ENCODE measurements around the gene UBL4A.
A peak's percentile ranks its signal among the peaks of the same experiment; 100 is the strongest.

Gene UBL4A

DNA sequence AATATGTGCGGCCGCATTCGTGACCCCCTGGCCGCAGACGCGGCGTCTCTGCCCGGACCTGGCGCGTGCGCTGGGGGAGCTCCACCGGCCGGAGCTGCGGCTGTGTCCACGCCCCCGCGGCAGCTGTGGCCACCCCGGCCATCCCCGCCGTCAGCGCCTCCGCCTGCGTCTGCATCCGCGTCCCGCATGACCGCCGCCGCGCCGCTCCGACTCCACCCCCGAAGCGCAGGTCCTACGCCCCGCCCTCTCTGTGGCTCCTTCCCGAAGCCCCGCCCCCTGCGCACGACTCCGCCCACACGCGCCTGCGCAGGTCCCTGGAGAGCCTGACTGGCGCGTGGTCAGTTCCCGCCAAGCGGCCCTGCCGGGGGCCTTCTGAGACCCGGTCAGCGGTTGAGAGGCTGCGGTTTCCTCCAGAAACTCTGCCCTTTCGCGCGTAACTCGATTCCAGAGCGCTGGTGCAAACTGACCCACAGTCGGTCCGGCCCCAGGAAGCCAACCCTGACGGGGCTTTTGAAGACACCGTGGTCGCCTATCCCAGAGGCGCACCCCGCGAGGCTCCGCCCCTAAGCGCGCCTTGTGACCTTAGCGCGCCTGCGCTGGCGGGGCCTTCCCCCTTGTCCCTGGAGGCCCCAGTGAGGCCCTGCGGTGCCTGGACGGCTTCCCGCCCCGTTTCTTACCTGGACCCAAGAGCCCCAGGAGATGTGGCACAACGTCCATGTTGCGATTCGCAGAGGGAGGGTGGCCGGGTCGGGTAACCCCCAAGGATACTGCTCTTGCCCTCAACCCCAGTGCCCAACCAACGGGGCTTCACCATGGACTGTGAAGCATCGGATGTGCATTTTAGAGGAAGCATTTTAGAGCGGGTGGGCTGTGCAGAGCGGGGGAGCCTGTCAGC, 7.4 kb downstream of the UBL4A start, which contains the start of gene LAGE3:
Gene LAGE3, minus strand, starts transcription at position 554 of the 895 bp plus-strand sequence. Its CDS starts 366 bp downstream, at position 188.
- Histone ChIP-seq H3K27ac (peak within 1 kb of the TSS; percentile 81), H3K4me3 (peak within 1 kb of the TSS; percentile 55 to 62), H3K36me3 (peaks cover 0 to 8% (median 0%) of the 10 kb centered on the region in 3 donors), H3K9me3 (no peaks in the 10 kb centered on the region), H3K4me1 (peaks cover 0 to 9% (median 4%) of the 10 kb centered on the region in 4 donors), H3K27me3 (no peaks in the 10 kb centered on the region)
- intact Hi-C loops (cut with DNase I; ENCODE audit: low total_unique reads): no loop called here
- no peak for TF ChIP-seq CTCF (IDR thresholded peaks at IDR 0.05)
- DNase-seq: peak; percentile 87 to 95

- no peak for TF ChIP-seq CTCF (IDR thresholded peaks at IDR 0.05)
- Histone ChIP-seq H3K4me3 (peak overlapping the region; percentile 55 to 62), H3K27ac (peak overlapping the region; percentile 81), H3K27me3 (no peaks in the 10 kb centered on the region), H3K4me1 (peaks cover 0 to 9% (median 4%) of the 10 kb centered on the region in 4 donors), H3K36me3 (peaks cover 0 to 11% (median under 1%) of the 10 kb centered on the region in 3 donors), H3K9me3 (no peaks in the 10 kb centered on the region)
- no peak for DNase-seq
- intact Hi-C loops (cut with DNase I; ENCODE audit: low total_unique reads): no loop called here
Measured at GRCh38 chrX:154477891-154478477, 8.4 kb downstream of the UBL4A start.

DNA sequence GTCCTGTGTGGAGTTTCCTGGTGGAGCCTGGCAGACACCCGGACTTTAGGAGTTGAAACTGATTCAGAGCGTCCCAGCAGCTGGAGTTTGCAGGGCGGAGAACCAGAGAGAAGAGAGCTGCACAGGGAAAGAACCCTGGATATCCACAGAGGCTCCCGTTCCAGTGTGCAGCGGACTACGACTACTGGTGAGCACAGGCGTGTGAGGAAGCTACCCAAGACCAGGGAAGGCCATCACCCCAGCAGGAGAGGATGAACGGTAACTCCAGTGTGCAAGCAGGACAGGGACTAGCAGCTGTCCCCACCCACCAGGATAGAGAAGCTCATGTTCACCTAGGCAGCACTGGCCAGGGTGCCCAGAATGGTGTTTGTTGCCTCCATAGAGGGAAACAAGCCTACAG, 9.6 kb downstream of the UBL4A start:
- Histone ChIP-seq H3K27ac (no peak overlapping the region), H3K4me3 (no peak overlapping the region), H3K36me3 (peaks cover 0 to 23% (median 4%) of the 10 kb centered on the region in 3 donors), H3K27me3 (no peaks in the 10 kb centered on the region), H3K9me3 (no peaks in the 10 kb centered on the region), H3K4me1 (peaks cover 0 to 9% (median 4%) of the 10 kb centered on the region in 4 donors)
- intact Hi-C loops (cut with DNase I; ENCODE audit: low total_unique reads): no loop called here
- DNase-seq: no peak
- TF ChIP-seq CTCF (IDR thresholded peaks at IDR 0.05): no peak

- Histone ChIP-seq H3K27ac (no peak overlapping the region), H3K27me3 (no peaks in the 10 kb centered on the region), H3K4me1 (peaks cover 0 to 8% (median 2%) of the 10 kb centered on the region in 4 donors), H3K4me3 (no peak overlapping the region), H3K9me3 (no peaks in the 10 kb centered on the region), H3K36me3 (peaks cover 4 to 54% (median 31%) of the 10 kb centered on the region in 3 donors)
- no peak for DNase-seq
- TF ChIP-seq CTCF (IDR thresholded peaks at IDR 0.05): no peak
- intact Hi-C loops (cut with DNase I; ENCODE audit: low total_unique reads): no loop called here
Measured at GRCh38 chrX:154473683-154474082, 12.7 kb downstream of the UBL4A start.

- no peak for DNase-seq
- H3K27ac ChIP-seq: no peak overlapping the region
- peaks cover 4 to 61% (median 36%) of the 10 kb centered on the region in 3 donors for H3K36me3 ChIP-seq
- H3K4me3 ChIP-seq: no peak overlapping the region
- TF ChIP-seq CTCF (IDR thresholded peaks at IDR 0.05): no peak
- no peaks in the 10 kb centered on the region for H3K27me3 ChIP-seq
- intact Hi-C loops (cut with DNase I; ENCODE audit: low total_unique reads): no loop called here
- H3K4me1 ChIP-seq: peaks cover 0 to 3% (median under 1%) of the 10 kb centered on the region in 4 donors
- no peaks in the 10 kb centered on the region for H3K9me3 ChIP-seq
Measured at GRCh38 chrX:154472685-154473632, 13.5 kb downstream of the UBL4A start.
